ENCODE results near the gene CDH23.

DNA sequence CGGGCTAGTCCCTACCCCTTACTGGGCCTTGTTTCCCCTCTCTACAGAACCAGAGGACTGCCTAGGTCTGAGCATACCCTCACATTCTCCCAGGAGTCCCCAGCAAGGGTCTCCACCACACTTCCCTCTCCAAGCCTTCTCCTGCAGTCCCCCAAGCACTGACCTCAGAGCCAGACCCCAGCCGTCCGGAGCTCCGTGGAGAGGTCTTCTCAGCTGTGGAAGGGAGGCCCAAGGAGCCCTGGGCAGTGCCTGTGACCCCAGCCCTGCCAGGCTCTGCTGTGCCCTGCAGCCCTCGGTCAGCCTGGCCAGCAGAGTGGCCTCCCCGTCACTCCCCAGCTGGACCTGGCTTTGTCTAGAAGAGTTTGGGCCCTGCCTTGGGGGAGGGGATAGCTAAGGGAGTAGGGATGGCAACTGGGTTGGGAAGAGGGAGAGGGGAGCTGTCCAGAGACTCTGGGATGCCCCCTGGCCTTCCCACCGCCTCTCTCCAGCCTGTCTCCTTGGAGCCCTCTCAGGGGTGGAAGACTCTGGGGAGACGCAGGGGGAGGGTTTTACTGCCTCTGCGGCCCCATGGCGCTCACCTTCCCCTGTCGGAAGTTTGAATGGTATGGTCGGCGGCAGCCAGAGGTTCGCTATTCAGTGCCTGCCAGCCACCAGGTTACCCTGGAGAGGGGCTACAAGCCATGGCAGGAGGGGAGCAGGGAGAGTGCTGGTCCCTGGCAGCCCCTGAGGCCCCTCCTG lies 322.9 kb downstream of the CDH23 start, which contains the start of gene C10orf105:
- TF ChIP-seq, protein P1, sequence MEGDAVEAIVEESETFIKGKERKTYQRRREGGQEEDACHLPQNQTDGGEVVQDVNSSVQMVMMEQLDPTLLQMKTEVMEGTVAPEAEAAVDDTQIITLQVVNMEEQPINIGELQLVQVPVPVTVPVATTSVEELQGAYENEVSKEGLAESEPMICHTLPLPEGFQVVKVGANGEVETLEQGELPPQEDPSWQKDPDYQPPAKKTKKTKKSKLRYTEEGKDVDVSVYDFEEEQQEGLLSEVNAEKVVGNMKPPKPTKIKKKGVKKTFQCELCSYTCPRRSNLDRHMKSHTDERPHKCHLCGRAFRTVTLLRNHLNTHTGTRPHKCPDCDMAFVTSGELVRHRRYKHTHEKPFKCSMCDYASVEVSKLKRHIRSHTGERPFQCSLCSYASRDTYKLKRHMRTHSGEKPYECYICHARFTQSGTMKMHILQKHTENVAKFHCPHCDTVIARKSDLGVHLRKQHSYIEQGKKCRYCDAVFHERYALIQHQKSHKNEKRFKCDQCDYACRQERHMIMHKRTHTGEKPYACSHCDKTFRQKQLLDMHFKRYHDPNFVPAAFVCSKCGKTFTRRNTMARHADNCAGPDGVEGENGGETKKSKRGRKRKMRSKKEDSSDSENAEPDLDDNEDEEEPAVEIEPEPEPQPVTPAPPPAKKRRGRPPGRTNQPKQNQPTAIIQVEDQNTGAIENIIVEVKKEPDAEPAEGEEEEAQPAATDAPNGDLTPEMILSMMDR (IDR thresholded peaks at IDR 0.05) = no peak
- TF ChIP-seq POLR2A (IDR thresholded peaks at IDR 0.05) (no peak), POLR2AphosphoS5 (IDR thresholded peaks at IDR 0.05) (no peak), EP300 (IDR thresholded peaks at IDR 0.05) (no peak)

Measured in upper lobe of left lung (tissue), 4 donors.